NCI-H226 (cell line): ENCODE data around the gene HOXC10.

ENCODE experiments used
- DNase-seq: peaks from one replicate; pipeline ENCODE4 v3.0.0-alpha.2; 2015

Gene HOXC10

GRCh38 chr12:54017027-54017788 is 32.3 kb downstream of the HOXC10 start:
- no peak for DNase-seq

- DNase-seq, result peak; percentile 93
Measured at GRCh38 chr12:54017878-54018467, 33.0 kb downstream of the HOXC10 start.

- DNase-seq, result no peak
Measured at GRCh38 chr12:54018468-54018984, 33.6 kb downstream of the HOXC10 start.

GRCh38 chr12:54019091-54019811 is 34.3 kb downstream of the HOXC10 start:
- no peak for DNase-seq

GRCh38 chr12:54019924-54020590 is 35.1 kb downstream of the HOXC10 start:
- no peak for DNase-seq

GRCh38 chr12:54020591-54021405 is 35.9 kb downstream of the HOXC10 start:
- no peak for DNase-seq

GRCh38 chr12:54021432-54022013 is 36.6 kb downstream of the HOXC10 start:
- DNase-seq, result no peak

GRCh38 chr12:54022960-54023884 is 38.3 kb downstream of the HOXC10 start:
- no peak for DNase-seq

- DNase-seq, result no peak
Measured at GRCh38 chr12:54024127-54024526, 39.2 kb downstream of the HOXC10 start.

GRCh38 chr12:54024581-54025305 is 39.8 kb downstream of the HOXC10 start:
- no peak for DNase-seq

GRCh38 chr12:54025499-54026405 is 40.8 kb downstream of the HOXC10 start:
- no peak for DNase-seq

- no peak for DNase-seq
Measured at GRCh38 chr12:54026640-54027441, 41.9 kb downstream of the HOXC10 start.

GRCh38 chr12:54027442-54027786 is 42.5 kb downstream of the HOXC10 start:
- no peak for DNase-seq

GRCh38 chr12:54028314-54029201 is 43.6 kb downstream of the HOXC10 start, which contains the start of gene HOXC6:
TSS of gene HOXC6 (plus strand) at chr12:54028440. CDS start at chr12:54028522, 82 bp downstream.
- no peak for DNase-seq

- no peak for DNase-seq
Measured at GRCh38 chr12:54029529-54030441, 44.8 kb downstream of the HOXC10 start.

GRCh38 chr12:54030442-54030801 is 45.5 kb downstream of the HOXC10 start:
- DNase-seq, result no peak
